Umbilical cord (tissue), 2 donors: ENCODE measurements around the gene PAX3. TPM values are rescaled to one million over a fixed set of nuclear protein-coding genes. Genes with fewer than 3 reads are reported as not detected.

Source experiments
- DNase-seq: peaks from one replicate; pipeline ENCODE4 v3.0.0-alpha.2; 2015; ENCODE audit warnings: low spot score
- total RNA-seq: library from RNA; depleted of rRNA; stranded (reverse); fragments of >200 nt; gene quantifications from one replicate; pipeline ENCODE4 v1.2.3, GENCODE V29; 2014; ENCODE audit warnings: low replicate concordance; ENCODE audit not compliant: insufficient read depth

PAX3 gene
- total RNA-seq, 1 donor from 2014 or later: 4.6 TPM

DNA sequence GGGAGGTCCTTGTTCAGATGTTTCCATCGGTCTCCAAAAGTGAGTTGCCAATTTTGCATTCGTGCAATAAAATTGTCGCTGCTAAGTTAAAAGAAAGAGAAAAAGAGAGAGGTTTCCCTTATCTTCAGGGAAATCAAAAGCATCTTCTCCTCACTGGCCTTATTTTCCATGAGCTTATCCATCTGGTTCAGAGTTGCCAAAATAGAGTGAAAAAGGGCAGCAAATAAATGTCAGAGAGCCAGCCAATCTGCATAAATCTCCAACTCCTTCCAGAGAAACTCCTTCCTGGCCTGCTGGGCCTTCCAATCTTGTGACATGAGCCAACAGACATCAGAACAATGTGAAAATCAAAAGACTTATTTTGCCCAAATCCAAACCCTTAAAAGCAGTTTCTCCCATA, 28.4 kb downstream of the PAX3 start:
- DNase-seq: no peak

DNA sequence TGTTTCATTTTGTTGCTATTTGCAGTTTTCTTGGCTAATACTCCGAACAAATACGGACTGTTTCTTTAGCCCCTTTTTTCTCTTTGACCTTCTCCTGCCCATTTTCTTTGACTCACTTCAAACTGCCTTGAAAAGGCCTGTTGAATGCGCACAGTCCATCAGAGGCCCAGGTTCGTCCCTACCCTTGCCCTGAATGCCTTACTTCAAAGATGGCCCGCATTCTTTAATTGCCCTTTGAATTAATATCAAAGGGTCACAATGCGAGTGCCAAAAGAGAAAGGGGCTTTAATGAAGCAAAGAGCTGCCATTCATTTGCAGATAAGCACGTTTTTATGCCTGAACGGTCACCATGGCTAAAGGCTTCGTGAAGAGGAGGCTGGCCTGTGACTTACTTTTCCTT, 29.7 kb downstream of the PAX3 start:
- no peak for DNase-seq

DNA sequence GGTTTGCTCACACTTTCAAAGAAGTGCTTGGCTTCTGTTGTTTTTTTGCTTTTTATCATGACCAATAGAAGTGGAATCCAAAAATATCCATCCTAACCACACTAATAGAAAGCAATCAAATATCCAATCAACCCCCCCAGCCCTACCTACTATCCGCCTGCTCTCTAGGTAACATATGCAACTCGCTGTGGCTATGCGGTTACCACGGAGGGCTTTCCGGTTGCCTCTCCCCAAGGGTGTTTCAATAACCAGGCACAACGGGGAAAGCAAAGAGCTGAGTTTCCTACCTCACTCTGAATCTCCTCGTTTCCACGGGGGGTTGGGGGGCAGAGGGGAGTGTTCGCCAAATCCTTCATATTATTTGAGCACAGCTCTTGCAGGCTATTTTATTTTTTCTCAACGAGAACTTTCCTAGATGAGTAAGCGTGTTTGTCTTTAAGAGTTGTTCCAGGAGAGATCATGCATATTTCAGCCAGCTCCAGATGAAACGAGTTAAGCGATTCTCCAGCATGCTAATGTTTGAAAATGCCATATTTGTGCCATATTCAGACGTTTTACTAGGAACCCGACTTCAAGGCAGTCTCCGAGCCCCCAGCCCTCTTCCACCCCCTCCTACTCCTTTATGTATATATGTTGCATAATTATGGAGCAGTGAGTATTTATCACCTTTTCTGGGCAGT, 30.3 kb downstream of the PAX3 start:
- DNase-seq: peak; percentile 3

DNA sequence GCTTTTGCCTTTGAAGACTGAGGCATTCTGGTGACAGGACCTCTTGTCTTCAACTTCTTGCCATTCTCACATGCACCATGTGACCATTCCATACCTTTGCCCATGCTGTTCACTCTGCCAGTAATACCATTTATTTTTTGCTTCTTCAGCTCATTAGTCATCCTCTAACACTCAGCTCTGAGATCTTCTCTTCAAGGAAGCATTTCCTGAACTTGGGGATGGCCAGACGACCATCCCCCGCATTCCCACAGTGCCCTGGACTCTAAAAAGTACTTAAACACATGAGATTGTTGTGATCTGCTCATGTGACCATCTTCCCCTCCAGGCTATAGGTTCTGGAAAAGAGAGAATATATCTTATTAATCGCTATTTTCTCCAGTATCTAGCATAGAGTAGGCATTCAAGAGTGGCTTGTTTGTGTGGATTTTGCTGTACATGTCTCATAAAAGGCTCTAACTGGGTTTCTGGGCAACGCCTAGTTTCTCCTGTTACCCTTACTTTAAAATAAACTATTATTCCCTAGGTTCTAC, 33.9 kb downstream of the PAX3 start:
- DNase-seq: no peak

DNA sequence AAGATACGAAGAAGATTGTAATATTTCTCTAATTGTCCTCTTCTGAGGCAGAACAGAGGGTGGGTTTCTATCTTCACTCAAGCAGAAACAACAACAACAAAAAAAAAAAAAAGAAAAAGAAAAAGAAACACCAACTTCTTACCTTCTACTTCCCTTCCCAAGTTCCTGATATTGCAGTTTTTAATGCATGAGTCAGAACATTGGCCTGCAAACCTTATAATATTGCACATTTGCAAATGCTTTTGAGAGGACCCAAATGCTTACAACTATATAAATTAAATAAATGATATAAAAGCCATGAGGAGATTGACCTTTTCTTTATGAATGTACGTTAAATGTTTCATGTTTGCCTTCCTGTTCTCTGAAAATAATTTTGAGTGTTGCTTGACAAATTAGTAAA, 37.3 kb downstream of the PAX3 start:
- DNase-seq: no peak

DNA sequence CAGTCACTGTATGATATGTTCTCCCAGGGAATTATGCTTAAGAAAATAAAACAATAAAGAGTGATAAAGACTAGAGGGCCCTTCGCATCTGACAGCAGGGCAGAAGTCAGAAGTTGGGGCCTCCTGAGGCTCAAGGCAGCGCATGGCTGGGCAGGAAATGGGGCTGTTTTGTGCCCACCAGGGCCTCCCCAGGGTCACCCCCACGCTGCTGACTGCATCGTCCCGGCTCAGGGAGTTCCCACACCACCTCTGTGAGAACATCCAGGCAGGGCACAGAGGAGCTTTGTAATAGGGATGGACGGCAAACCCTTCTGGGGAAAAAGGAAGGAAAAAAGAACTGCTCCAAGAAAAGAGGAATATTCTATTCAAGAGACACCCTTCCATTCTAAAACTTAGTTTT, 41.2 kb downstream of the PAX3 start:
- DNase-seq: no peak

DNA sequence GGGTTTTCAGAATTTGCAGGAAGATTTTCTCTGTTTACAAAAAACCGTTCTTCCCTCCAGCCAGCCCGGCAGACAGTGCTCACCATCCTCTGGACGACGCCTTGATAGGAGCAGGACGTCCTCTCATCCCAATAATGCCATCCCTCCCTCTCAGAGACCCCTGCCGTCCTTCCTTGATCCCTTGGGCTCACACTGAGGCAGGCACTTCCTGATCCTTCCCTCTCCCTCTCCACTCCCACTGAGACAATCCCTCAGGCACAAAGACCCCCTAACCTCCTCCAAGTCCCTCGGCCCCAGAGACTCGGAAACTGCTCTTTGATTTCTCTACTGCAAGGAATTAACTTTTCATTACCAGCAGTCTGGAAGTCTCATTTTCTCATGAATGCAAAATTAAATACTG, 42.5 kb downstream of the PAX3 start:
- DNase-seq: no peak

DNA sequence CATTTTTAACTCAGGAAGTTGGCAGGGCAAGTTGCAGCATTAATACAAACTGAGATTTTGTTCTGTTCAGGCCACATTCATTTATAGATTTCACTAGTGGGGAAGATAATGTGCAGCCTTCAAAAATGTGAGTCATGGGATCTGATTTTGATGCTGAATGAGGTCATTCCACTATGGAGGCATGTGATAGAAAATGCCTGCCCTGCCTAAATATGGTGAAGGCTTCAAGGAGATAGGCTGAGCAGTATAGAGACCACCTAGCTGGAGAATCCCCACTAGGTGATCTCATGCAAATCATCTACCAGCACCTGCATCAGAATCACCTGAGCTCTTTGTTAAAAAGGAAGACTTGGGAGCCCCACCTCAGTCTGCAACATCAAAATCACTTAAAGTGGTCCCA, 43.7 kb downstream of the PAX3 start:
- DNase-seq: no peak

DNA sequence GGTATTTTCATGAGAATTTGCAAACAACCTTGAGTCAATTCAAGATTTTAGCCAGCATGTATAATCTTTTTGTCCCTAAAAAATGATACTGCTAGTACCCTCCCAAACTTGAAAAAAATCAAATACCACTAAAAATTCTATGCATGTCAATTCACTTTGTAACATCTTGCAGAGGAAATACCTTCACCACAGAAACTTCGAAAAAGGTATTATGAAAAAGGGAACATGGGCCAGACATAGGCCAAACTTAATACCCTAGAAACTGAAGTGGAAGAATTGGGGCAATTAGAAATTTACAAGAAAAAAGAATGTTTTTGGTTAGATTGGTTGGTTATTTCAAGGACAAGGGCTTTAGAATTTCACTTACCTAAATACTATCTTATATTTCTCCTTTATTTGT, 48.5 kb downstream of the PAX3 start:
- no peak for DNase-seq

DNA sequence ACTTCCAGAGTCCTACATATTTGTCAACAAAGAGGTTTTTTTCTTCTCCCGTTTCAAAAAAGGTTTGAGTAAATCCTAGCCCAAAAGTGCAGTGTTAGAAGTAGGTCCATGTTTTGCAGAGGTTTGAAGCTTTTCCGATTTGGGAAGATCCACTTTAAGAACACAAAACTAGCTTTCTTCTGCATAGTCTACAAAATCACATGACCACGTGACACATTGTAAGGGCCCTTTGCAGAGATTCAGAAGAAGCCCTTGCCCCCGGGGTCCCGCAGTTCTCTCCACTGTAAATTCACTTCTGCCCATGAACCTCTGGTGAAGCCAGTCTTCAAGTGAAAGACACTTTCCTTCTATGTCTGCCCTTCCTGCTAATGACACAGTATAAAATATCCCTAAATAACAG, 49.4 kb downstream of the PAX3 start:
- no peak for DNase-seq

DNA sequence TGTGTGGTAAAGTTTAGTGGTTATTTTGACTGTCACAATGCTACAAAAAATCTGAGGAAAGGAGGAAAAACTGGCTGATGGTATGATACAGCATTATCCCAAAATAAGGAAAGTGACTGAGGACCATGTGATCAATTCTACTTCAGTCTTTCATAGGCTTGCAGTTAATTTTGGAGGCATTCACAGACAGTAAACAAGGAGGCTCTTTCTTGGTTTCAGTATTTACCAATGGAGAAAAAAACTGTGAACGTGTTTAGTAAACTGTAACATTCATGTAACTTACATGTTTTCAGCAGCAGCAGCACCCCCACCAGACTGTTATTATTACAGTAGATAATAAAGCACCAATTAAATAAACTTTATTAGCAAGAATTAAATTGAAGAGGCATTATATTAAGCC, 50.0 kb downstream of the PAX3 start:
- DNase-seq: no peak

DNA sequence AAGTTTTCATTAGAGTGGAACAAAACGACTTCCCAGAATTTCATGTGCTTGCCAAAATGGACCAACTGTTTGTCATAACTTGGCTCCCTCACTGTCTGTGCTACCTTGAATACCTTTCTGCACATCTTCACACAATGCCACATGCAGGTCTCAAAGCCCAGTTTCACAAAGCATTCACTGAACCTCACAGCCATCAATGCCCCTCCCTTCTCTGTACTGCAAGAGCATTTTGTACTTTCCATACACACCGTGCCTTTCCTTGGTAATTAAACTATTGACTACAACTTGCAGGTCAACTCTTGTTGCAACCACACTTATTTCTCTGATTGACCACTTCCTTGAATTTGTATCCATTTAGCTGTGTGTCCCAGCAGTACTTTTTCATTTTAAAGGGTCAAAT, 50.5 kb downstream of the PAX3 start:
- DNase-seq: no peak

DNA sequence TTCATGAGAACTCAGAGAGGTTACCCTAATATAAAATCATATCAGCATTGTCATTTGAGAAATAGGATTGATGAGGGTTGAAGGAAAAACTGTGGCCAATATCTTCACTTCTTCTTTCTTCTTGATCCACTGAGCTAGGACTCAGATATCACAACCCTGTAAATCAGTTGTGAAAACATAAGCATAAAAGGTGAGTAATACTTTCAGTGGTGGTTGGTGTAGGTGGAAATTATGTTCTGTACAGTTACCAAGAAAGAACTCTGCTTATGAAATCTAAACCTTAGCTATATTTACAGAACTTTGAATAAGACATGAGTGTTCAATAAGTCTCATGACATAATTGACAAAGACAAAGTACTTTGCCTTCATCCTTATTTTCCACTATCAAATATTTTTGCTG, 56.3 kb downstream of the PAX3 start:
- DNase-seq: no peak

DNA sequence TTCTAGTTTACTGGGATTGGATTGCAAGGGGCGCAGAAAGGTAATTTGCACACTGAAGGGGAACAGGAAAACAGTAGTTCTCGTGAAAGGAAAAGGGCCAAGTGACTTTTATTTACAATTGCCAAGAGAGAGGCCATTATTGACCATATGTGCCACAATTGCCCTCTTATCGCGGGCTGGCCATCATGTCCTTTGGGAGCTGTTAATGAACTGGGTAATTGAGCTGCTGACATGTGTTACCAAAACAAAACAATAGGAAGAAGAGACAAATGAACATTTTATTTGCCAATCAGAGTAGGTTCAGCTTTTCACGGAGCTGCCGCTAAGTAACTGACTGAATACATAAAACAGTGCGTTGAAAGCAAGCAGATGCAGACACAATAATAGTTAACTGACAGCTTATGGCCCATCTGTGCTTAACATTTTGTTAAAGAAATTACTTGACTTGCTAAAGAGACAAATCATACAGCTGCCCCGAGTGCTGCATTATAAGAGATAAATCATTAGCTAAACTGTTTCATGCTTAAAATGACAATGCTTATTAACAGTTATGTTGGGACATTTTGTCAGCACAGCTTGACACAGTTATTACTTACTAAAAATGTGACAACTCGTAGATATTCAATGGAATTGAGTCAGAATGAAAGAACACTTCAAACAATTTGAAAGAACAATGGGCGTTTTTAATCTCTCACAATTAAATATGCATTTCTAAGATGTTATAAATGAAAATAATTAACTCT, 57.5 kb downstream of the PAX3 start:
- DNase-seq: no peak

DNA sequence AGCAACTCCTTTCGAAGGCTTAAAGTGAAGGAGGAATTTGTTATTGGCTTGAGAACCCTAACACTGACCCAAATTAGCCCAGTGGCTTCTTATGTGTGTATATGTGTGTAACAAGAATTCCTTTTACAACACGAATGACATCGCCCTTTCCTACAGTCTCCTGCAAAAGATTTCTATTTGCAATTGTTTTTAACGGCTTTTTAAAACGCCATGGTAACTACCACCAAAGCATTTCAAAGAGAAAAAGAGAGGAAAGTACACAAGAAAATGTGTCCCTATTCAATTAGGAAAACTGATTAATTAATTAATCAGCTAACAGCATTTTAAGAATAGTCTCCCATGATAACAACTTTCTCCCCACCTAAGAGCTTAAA, 58.1 kb downstream of the PAX3 start:
- DNase-seq: no peak

DNA sequence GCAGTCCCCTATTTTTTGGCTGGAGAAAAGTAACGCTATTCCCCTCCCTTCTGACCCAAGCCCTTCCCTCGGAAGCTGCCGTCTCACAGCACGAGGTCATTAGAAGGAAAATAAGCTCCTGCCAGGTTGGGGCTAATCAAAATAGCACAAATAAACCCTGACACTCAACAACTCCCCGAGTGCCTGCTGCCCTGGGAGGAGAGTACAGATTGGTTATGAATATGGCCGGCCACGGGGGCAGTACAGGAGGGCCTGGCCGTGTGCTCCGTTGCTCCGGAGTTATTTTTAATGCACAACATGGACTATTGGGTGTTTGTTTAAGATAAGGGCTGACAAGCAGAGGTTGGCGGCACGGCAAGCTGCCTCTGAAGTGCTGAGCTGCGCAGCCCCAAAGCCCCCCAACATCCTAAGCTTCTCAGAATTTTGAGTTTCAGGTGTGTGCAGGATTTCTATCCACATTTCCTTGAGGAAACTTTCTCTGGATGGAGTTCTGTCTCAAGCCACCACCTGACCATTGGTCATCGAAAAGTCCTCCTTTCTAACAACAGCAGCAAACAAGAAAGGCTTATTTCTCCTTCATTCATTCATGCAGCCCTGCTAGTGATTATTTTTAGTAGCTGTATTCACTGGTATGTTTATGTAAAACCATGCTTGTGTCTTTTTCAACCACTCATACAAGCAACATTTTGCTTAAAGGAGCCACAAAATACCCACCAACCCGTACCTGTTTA, 58.7 kb downstream of the PAX3 start:
- no peak for DNase-seq

DNA sequence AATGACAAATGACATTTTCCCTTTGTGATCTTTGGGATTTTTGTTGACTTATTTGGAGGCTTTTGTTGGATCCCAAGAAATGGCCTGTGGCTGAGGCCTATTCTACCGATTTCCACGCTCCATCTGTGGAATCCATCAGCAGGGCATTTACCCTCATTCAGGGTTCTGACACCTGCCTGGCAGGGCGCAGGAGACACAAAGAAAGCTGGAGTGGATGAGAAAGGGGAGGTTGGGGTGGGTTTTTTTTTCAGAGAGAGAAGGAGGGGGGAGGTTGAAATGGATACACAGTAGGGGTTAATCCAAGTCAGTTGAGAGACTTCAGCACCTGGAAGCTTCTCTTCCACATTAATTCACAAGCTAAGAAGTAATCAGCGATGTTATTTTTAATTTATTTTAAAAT, 59.7 kb downstream of the PAX3 start:
- DNase-seq: no peak

DNA sequence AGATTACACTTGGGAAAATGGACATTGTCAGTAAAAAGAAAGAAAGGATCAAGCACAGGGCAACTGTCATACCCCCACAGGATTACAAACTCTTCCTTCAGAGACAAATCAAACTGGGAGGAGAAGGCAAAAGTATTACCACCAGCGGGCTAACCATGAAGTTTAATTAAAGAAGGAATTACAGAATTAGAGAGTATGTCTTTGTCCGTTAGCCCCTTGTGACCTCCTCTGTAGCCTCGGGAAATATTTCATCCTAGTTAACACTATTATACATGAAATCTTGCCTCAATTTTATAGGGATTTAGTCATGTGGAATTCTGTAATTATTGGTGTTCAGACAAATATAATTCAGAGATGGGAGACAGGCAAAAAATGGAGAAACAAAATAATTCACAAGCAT, 60.7 kb downstream of the PAX3 start:
- no peak for DNase-seq

DNA sequence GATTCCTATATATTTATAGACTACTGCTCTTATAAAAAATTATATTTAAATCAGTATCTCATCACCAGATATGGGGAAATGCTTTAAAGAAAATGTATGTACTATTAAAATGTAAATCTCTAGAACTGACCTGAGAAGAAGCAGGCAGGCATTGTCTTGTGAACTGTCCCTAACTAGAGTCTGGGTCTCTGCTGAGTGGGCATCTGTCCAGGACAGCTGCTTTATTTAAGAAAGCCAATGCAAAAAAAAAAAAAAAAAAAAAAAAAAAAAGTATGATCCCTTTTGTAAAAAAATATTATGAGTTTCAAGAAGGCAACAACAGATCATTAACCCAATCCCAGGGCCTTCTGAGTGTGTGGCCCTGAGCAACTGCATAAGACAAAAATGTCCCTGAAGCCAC, 66.0 kb downstream of the PAX3 start:
- DNase-seq: no peak

DNA sequence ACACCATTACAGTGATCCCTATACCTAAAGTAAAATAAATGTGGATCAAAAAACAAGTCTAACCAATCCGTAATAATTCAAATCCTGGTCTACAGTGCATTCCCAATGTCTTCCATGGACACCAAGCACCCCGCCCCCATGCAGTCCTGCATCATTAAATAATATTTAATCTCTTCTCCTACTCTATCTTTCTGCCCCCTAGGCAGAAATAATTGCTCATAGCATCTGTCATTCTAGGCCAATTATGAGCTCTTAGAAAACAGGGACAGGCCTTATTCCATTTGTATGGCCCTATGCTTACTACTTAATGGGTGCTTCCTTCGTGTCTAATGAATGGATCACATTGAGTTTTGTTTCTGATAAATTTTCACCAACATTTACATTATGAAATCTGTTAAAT, 66.4 kb downstream of the PAX3 start:
- DNase-seq: no peak

DNA sequence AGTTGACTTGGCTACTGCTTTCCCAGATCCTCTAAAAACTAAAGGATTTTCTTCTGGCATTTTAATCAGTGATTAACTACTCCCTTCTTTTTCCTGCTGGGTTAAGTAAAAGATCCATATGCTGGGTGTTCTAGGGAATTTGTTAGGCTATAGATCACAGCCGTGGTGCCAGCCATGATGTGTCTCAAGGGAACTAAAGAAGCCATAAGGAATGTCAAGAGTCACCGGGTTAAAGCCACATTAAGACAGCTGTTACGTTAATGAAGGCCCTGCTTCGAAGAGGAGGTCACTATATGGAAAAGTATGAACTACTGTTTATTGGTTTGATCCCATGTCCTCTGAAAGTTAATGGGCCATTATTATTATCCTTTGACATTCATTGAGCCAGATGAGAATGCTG, 70.7 kb downstream of the PAX3 start:
- no peak for DNase-seq

DNA sequence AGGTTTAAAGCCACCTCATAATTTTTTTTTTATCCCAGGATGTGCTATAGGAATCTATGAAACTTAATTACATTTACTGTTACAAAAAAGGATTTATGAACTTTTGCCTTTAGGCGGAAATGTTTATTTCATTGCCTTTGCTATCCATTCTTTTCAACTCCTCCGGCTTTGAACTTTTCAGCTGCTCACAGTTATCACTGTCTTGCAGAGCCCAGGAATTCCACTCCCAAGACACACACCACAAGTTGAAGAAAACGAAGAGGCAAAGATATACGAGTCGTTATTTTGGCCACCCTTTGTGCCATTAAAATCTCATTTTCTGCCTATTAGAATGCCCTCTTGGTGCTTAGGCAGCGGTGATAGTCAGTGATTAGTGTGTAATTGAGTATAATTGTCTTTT, 80.0 kb downstream of the PAX3 start:
- no peak for DNase-seq

DNA sequence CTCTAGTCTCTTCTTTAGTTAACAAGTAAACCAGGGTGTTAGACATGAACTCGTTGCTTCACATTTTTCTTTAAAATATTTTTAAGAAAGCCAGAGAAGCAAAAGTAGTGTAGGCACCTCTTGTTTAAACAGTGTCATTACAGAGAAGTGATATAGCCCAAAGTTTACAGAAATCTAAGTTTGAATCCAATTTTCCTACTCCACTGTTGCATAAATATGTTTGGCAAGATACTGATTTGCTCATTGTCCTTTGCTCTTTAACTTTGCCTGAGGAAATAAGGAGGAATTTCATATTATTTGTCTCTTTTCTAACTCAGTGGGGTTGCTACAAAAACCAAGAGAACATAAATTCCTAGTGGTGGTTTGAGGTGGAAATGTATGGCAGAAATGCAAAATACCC, 81.1 kb downstream of the PAX3 start:
- DNase-seq: no peak
